Measurements from ENCODE around the gene RELB. TPM values are rescaled to one million over a fixed set of nuclear protein-coding genes. Genes with fewer than 3 reads are reported as not detected.

The RELB gene
- polyA plus RNA-seq, 1 donor from 2014 or later, result 1.1 TPM

- Histone ChIP-seq H4K20me1 (ENCODE audit: insufficient read depth) (no peaks in the 10 kb centered on the region), H3K36me3 (ENCODE audit: insufficient read depth, low read length) (no peaks in the 10 kb centered on the region), H2AFZ (ENCODE audit: low read depth, low read length) (no peak overlapping the region)
Measured at GRCh38 chr19:44975444-44975843, 25.8 kb upstream of the RELB start.

GRCh38 chr19:44984005-44984404 is 17.3 kb upstream of the RELB start:
- Histone ChIP-seq H3K4me2 (ENCODE audit: low read length) (no peak overlapping the region), H3K27ac (ENCODE audit: low read length) (no peak overlapping the region), H3K79me2 (replicated peaks; ENCODE audit: insufficient read depth, low read length) (no peaks in the 10 kb centered on the region), H3K9me3 (ENCODE audit: low read length) (no peaks in the 10 kb centered on the region), H3K27me3 (ENCODE audit: insufficient read depth, low read depth, low read length) (no peaks in the 10 kb centered on the region), H3K4me3 (ENCODE audit: low read length) (no peak overlapping the region), H3K36me3 (ENCODE audit: insufficient read depth, low read length) (no peaks in the 10 kb centered on the region), H4K20me1 (ENCODE audit: insufficient read depth) (no peaks in the 10 kb centered on the region), H3K9me2 (ENCODE audit: insufficient read depth, low read length) (no peaks in the 10 kb centered on the region), H3K9ac (ENCODE audit: low read length) (no peak overlapping the region), H3F3A (ENCODE audit: insufficient read depth, low read length, poor library complexity, severe bottlenecking) (no peaks in the 10 kb centered on the region), H2AFZ (ENCODE audit: low read depth, low read length) (no peak overlapping the region)
- no peak for TF ChIP-seq EP300 (conservative IDR thresholded peaks at IDR 0.05; ENCODE audit: poor library complexity, severe bottlenecking)
- TF ChIP-seq, protein P1, sequence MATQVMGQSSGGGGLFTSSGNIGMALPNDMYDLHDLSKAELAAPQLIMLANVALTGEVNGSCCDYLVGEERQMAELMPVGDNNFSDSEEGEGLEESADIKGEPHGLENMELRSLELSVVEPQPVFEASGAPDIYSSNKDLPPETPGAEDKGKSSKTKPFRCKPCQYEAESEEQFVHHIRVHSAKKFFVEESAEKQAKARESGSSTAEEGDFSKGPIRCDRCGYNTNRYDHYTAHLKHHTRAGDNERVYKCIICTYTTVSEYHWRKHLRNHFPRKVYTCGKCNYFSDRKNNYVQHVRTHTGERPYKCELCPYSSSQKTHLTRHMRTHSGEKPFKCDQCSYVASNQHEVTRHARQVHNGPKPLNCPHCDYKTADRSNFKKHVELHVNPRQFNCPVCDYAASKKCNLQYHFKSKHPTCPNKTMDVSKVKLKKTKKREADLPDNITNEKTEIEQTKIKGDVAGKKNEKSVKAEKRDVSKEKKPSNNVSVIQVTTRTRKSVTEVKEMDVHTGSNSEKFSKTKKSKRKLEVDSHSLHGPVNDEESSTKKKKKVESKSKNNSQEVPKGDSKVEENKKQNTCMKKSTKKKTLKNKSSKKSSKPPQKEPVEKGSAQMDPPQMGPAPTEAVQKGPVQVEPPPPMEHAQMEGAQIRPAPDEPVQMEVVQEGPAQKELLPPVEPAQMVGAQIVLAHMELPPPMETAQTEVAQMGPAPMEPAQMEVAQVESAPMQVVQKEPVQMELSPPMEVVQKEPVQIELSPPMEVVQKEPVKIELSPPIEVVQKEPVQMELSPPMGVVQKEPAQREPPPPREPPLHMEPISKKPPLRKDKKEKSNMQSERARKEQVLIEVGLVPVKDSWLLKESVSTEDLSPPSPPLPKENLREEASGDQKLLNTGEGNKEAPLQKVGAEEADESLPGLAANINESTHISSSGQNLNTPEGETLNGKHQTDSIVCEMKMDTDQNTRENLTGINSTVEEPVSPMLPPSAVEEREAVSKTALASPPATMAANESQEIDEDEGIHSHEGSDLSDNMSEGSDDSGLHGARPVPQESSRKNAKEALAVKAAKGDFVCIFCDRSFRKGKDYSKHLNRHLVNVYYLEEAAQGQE (IDR thresholded peaks at IDR 0.05; ENCODE audit: borderline replicate concordance), result no peak
- TF ChIP-seq, protein P2, sequence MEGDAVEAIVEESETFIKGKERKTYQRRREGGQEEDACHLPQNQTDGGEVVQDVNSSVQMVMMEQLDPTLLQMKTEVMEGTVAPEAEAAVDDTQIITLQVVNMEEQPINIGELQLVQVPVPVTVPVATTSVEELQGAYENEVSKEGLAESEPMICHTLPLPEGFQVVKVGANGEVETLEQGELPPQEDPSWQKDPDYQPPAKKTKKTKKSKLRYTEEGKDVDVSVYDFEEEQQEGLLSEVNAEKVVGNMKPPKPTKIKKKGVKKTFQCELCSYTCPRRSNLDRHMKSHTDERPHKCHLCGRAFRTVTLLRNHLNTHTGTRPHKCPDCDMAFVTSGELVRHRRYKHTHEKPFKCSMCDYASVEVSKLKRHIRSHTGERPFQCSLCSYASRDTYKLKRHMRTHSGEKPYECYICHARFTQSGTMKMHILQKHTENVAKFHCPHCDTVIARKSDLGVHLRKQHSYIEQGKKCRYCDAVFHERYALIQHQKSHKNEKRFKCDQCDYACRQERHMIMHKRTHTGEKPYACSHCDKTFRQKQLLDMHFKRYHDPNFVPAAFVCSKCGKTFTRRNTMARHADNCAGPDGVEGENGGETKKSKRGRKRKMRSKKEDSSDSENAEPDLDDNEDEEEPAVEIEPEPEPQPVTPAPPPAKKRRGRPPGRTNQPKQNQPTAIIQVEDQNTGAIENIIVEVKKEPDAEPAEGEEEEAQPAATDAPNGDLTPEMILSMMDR (IDR thresholded peaks at IDR 0.05; ENCODE audit: poor library complexity, severe bottlenecking), result no peak
- no peak for TF ChIP-seq SMC3 (conservative IDR thresholded peaks at IDR 0.05; ENCODE audit: poor library complexity)
- no peak for TF ChIP-seq TAF1 (IDR thresholded peaks at IDR 0.05; ENCODE audit: low read depth)
- TF ChIP-seq RAD21 (conservative IDR thresholded peaks at IDR 0.05), result no peak
- TF ChIP-seq POLR2AphosphoS5 (IDR thresholded peaks at IDR 0.05), result no peak
- no peak for TF ChIP-seq MXI1 (conservative IDR thresholded peaks at IDR 0.05; ENCODE audit: poor library complexity, severe bottlenecking)
- TF ChIP-seq EZH2 (IDR thresholded peaks at IDR 0.05; ENCODE audit: borderline replicate concordance, insufficient read depth, low read length, poor library complexity, severe bottlenecking), result no peak

More at GRCh38 chr19:44975444-44975843, 25.8 kb upstream of the RELB start:
- Histone ChIP-seq H3K27ac (ENCODE audit: low read length) (no peak overlapping the region), H3K9me2 (ENCODE audit: insufficient read depth, low read length) (no peaks in the 10 kb centered on the region), H3K9ac (ENCODE audit: low read length) (no peak overlapping the region), H3K4me2 (ENCODE audit: low read length) (no peak overlapping the region), H3K9me3 (ENCODE audit: low read length) (no peaks in the 10 kb centered on the region), H3F3A (ENCODE audit: insufficient read depth, low read length, poor library complexity, severe bottlenecking) (no peaks in the 10 kb centered on the region), H3K27me3 (ENCODE audit: insufficient read depth, low read depth, low read length) (no peaks in the 10 kb centered on the region), H3K4me3 (ENCODE audit: low read length) (no peak overlapping the region), H3K79me2 (replicated peaks; ENCODE audit: insufficient read depth, low read length) (no peaks in the 10 kb centered on the region)
- TF ChIP-seq RAD21 (conservative IDR thresholded peaks at IDR 0.05), result no peak
- no peak for TF ChIP-seq EP300 (conservative IDR thresholded peaks at IDR 0.05; ENCODE audit: poor library complexity, severe bottlenecking)
- no peak for TF ChIP-seq EZH2 (IDR thresholded peaks at IDR 0.05; ENCODE audit: borderline replicate concordance, insufficient read depth, low read length, poor library complexity, severe bottlenecking)
- TF ChIP-seq, protein P1 (IDR thresholded peaks at IDR 0.05; ENCODE audit: borderline replicate concordance), result no peak

Measured in neural cell (in vitro differentiated cells).